Hepatic stellate cell (primary cell): Measurements from ENCODE around the gene ACSL6.

Experiments used
- DNase-seq: peaks from one replicate; pipeline ENCODE4 v3.0.0; 2011; ENCODE audit warnings: low spot score

The ACSL6 gene

GRCh38 chr5:132049093-132049492 lies 37.6 kb upstream of the ACSL6 start:
- DNase-seq, result no peak

GRCh38 chr5:132046880-132047299 lies 35.4 kb upstream of the ACSL6 start:
- DNase-seq, result no peak

GRCh38 chr5:132044207-132044606 lies 32.7 kb upstream of the ACSL6 start:
- no peak for DNase-seq

GRCh38 chr5:132037353-132037752 lies 25.9 kb upstream of the ACSL6 start:
- DNase-seq, result no peak

GRCh38 chr5:132033122-132033521 lies 21.7 kb upstream of the ACSL6 start:
- no peak for DNase-seq

- no peak for DNase-seq
Observed at GRCh38 chr5:132032196-132032595, 20.7 kb upstream of the ACSL6 start.

GRCh38 chr5:132030610-132031009 lies 19.2 kb upstream of the ACSL6 start:
- no peak for DNase-seq

GRCh38 chr5:132029609-132030330 lies 18.3 kb upstream of the ACSL6 start:
- DNase-seq, result no peak

- DNase-seq, result no peak
Observed at GRCh38 chr5:132027027-132027426, 15.6 kb upstream of the ACSL6 start.

- no peak for DNase-seq
Observed at GRCh38 chr5:132026516-132027008, 15.1 kb upstream of the ACSL6 start.

GRCh38 chr5:132025403-132025971 lies 14.0 kb upstream of the ACSL6 start:
- DNase-seq, result no peak

- DNase-seq, result no peak
Observed at GRCh38 chr5:132024789-132025402, 13.4 kb upstream of the ACSL6 start.

- DNase-seq, result no peak
Observed at GRCh38 chr5:132024117-132024435, 12.6 kb upstream of the ACSL6 start.

- DNase-seq, result no peak
Observed at GRCh38 chr5:132023258-132024116, 12.0 kb upstream of the ACSL6 start.

GRCh38 chr5:132022737-132023136 lies 11.3 kb upstream of the ACSL6 start:
- DNase-seq, result no peak

- DNase-seq, result no peak
Observed at GRCh38 chr5:132021654-132022053, 10.2 kb upstream of the ACSL6 start.

- no peak for DNase-seq
Observed at GRCh38 chr5:132020568-132021339, 9.3 kb upstream of the ACSL6 start.

- no peak for DNase-seq
Observed at GRCh38 chr5:132019857-132020555, 8.5 kb upstream of the ACSL6 start.

GRCh38 chr5:132019337-132019736 lies 7.9 kb upstream of the ACSL6 start:
- DNase-seq, result no peak

GRCh38 chr5:132017738-132018625 lies 6.5 kb upstream of the ACSL6 start:
- no peak for DNase-seq
